HG02870 (cell line): ENCODE data around the gene ARID5B.

Experiments used
- ATAC-seq: cut with Tn5 transposase; IDR thresholded peaks from one replicate; pipeline ENCODE4 v1.9.1; 2021; ENCODE audit warnings: mild to moderate bottlenecking, moderate library complexity; ENCODE audit not compliant: unreplicated experiment

Gene ARID5B

GRCh38 chr10:61933859-61934555, 32.5 kb downstream of the ARID5B start:
- ATAC-seq: no peak

GRCh38 chr10:61935077-61935476, 33.6 kb downstream of the ARID5B start:
- no peak for ATAC-seq

GRCh38 chr10:61936770-61937169, 35.3 kb downstream of the ARID5B start:
- ATAC-seq: no peak

GRCh38 chr10:61937631-61938351, 36.3 kb downstream of the ARID5B start:
- ATAC-seq: no peak

GRCh38 chr10:61939902-61940301, 38.4 kb downstream of the ARID5B start:
- no peak for ATAC-seq

GRCh38 chr10:61941202-61941681, 39.7 kb downstream of the ARID5B start:
- no peak for ATAC-seq

GRCh38 chr10:61942604-61943461, 41.3 kb downstream of the ARID5B start:
- ATAC-seq: no peak

GRCh38 chr10:61943674-61944378, 42.3 kb downstream of the ARID5B start:
- peak; percentile 56 for ATAC-seq

- no peak for ATAC-seq
These were observed 43.1 kb downstream of the ARID5B start for GRCh38 chr10:61944410-61945147.

- ATAC-seq: no peak
These were observed 48.2 kb downstream of the ARID5B start for GRCh38 chr10:61949687-61950086.

- ATAC-seq: no peak
These were observed 49.1 kb downstream of the ARID5B start for GRCh38 chr10:61950449-61951143.

GRCh38 chr10:61951144-61951483, 49.6 kb downstream of the ARID5B start:
- ATAC-seq: no peak

GRCh38 chr10:61952028-61952674, 50.7 kb downstream of the ARID5B start:
- ATAC-seq: no peak

- ATAC-seq: no peak
These were observed 51.7 kb downstream of the ARID5B start for GRCh38 chr10:61953183-61953582.

- ATAC-seq: no peak
These were observed 56.3 kb downstream of the ARID5B start for GRCh38 chr10:61957806-61958205.

GRCh38 chr10:61958311-61958710, 56.8 kb downstream of the ARID5B start:
- ATAC-seq: no peak

GRCh38 chr10:61958805-61959204, 57.3 kb downstream of the ARID5B start:
- ATAC-seq: no peak

- no peak for ATAC-seq
These were observed 58.3 kb downstream of the ARID5B start for GRCh38 chr10:61959814-61960213.
